ENCODE measurements around the gene JMY.

- TF ChIP-seq EZH2 (IDR thresholded peaks at IDR 0.05; ENCODE audit: low read depth) (no peak), CTCF (conservative IDR thresholded peaks at IDR 0.05) (no peak)
Observed at GRCh38 chr5:79189439-79190234, 46.3 kb upstream of the JMY start.

Data from PC-9 (cell line).